GM03348 (cell line): ENCODE measurements around the gene GABBR2.

ENCODE experiments used
- DNase-seq: peaks from one replicate; pipeline ENCODE4 v3.0.0; 2012; ENCODE audit warnings: low spot score

Gene GABBR2

DNA sequence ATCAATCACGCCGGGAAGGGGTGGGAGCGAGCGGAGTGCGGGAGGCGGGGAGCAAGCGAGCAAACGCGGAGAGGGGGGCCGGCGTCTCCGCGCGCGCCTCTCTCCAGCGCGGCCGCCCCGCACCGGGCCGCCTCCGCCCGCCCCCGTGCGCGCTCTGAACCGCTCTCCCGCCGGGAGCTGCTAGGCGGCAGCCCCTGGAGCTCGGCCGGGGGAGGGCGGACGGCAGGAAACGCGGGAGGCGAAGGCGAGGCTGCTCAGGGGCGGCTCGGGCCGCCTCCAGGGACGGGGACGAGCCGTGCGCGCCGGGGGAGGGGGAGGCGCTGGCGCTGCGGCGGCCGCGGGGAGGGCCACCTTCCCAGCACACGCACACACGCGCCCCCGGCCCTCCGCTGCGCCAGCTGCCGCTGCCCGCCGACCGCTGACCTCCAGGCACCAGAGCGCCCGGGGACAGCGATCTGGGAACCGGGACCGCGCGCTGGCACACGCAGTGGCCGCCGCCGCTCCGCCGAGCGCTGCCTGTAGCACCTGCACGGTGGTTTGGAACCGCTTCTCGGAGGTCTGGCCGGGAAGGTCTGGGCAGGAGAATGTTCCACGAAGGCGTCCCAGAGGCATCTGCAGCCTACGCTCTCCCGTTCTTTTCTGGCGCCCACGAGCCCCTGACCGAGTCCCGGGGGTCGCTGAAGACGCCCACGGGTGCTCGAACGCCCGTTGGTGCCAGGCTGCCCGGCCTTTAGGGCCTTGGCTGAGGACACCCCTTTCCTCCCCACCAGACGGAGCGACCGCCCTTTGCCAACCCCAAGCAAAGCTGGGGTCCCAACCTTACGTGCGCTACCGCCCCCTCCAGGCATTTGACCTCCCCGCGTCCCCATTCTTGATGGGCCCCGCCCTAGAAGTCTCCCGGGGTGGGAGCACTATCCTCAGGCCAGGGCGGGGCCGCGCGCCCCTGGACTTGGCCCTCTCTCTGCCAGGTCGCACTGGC lies at the start of gene GABBR2:
Gene GABBR2, minus strand, starts transcription at position 3 of the 979 bp plus-strand sequence. CDS start 198 bp downstream, outside the sequence.
- peak; percentile 70 for DNase-seq

DNA sequence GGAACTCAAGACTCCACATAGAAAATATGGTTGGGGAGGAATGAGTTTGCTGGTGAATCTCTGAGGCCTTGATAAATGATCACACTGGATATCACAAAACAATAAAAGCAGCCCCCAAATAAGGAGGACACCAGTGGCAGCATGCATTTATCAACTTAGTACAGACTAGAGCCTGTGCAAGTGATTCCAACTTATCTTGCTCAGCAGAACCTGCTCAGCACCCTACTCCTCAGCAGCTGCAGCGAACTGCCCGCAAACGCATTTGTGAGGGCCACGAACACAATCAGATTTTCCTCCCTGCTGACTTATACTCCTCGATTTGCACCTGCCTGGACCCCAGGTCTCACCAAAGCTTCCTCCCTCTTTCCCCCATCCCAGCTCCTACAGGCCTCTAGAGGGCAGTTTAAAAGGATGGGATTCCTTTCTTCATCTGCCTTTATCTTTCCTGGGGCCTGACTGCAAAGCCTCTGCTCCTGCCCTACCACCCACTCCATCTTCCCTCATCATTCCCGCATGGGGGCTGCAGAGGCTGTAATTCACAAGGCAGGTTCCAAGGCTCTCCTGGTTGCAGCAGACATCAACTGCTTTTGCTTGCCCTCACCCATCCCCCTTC lies 46.4 kb upstream of the GABBR2 start:
- DNase-seq = no peak

DNA sequence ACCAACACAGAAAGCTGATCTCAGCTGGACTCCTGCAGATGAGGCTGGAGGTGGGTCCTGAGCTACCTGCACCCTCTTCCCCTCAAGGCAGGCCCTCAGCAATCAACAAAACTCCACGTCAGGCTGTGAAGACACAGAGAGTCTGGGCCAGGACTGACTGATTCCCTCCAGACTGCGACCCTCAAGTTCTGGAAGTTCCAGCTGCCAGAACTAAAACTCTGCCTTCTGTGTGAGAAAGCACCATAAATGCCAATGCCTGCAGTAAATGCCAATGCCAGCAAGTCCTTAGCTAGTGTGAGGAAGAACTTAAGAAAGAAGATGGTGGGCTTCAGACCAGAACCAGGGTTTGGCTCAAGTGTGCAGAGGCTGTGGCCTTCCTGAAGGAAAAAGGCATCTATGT lies 42.5 kb upstream of the GABBR2 start:
- no peak for DNase-seq

DNA sequence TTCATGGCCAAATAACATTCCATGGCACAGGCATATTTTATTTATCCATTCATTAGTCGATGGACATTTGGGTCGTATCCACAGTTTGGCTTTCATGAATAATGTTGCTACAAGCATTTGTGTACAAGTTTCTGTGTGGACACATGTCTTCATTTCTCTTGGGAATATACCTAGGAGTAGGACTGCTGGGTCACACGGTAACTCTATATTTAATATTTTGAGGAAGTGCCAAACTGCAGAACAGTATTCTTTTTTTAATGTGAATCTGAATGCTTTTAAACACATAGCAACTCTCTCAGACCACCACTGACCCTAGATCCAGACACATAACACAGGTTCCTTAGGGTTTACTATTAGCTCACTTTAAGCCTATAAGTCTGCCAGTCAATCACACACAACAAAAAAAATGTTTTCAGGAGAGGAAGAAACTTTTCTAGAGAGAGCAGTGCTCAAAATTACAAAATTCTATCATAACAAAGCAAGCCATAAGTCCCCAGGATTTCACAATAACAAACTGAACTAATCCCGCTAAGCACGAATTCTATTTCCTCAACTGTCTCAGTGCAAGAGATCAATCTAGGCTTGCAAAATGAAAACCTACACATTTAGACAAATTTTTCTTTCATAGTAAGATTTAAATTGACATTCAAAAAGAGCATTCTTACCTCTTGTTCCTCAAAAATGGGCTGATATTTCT lies 41.8 kb upstream of the GABBR2 start:
- DNase-seq = no peak

DNA sequence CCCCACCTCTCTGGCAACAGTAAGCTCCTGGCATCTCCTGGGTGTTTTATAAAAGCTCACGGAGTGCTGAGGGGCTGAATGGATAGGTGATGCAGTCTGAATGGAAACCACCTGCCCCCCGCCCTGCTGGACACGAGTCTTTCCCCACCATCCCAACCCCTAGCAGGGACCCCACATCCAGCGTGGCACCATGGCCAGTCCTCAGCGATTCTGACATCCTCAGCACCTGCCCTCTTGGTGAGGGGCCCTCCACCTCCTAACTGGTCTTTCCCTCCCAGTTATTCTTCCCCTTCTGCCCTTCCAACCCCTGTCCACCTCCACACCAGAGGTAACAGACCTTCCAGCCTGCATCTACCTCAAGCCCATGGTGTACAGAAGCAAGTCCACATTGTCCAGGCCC lies 38.7 kb upstream of the GABBR2 start:
- DNase-seq = no peak

DNA sequence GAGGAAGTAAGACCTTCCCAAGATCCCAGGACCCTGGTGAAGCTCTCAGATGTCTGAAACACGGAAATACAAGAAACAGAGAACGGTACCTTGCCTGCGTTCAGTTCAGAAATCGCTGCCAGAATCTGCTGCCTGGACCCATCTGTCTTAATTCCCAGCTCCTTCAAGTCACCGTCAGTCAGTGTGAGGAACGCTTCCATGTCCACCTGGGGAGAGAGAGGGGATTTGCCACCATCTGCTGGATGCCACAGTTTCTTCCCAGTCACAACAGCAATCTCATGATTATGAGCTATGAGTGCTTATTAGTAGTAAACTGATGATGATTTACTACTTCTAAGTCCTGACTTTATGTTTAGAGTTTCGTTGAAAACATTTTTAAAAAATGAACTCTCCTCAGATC lies 36.7 kb upstream of the GABBR2 start:
- DNase-seq = no peak

DNA sequence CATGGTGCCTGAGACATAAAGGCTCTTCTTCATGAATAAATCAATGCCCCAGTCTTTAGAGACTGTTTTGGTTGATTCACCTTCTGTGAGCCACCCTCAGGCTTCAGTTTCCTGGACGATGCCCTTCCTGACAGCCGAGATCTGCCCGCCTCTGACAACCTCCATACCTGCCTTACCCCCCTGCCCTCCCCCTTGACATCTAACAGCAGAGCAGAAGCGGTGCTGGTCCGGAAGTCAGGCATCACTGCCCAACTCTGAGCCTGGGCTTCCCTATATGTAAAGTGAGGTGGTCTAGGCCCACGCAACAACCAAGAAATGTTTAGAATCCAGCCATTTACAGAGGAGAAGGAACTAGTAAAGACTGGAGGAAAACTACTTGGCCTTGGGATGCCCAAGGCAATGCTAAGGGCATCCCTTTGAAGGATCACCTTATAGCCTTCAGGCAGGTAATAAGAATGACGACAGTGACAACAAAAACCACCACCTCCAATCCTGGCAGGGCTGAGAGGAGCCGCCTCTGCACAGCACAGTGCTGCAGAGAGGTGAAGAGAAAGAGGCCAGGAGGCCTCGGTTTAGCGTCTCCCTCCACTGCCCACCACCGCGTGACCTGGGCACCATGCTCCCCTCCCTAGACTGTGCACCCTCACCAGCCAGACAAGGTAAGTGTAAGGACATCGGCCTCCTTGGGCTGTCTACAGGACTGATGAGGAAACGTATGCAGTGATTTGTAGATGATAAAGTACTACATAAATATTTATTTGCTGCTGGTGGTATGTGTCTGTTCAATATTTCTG lies 35.3 kb upstream of the GABBR2 start:
- no peak for DNase-seq

DNA sequence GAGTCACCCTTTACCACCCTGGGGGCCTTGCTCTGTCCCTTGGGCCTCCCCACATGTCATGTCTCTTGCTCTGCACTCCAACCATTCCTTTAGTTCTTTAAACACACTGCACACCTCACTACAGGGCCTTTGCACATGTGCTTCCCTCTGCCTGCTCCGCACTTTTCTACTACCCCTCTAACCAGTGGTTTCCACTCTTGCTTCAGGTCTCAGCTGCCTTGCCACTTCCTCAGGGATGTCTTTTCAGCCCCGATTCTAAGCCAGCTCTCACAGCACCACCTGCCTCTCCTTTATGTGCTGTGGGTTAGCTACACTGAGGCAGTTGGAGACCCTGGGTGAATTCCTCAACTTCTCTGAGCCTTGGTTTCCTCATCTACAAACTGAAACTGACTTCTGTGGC lies 34.6 kb upstream of the GABBR2 start:
- no peak for DNase-seq

DNA sequence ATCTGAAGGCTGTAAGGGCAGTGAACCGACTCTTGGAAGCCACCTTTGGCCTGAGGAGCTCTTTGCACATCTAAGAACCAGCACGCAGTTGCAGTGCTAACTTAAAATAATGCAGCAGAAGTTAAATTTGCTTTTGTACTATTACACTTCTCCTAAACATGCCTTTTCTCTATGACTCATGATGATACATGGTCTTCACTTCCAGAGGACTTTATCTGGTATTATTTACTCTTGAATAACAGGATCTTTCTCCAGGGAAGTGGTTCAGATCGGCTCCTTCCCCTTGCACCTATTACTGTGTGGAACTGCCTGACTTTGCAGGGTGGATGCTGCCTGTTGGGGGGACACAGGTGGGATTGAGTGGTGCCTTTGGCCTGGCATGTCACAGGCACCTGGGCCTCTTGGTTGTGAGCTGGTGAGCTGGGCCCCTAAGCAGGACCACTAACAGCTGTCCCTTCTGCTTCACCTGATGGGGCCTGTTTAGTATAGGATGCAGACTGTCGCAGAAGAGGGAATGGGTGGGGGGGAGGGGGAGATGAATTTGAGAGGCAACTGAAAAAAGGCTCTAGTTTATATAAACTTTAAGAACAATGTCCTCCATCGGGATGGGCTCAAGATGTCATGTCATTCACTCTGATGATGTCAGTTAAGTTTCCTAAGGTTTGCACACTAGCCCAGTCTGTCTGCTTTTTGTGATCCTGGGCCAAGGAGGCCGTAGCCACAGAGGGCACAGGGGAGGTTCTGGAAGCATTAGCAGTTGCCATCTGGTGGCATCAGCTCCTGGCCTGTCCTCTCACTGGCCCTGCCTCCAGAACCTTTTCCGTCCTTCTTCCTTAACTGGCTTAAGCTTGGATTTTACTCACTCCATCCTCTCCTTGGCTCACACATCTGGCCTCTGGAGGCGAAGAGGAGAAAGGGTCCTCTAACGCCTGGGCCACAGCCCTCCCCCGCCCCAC lies 33.9 kb upstream of the GABBR2 start:
- DNase-seq = peak; percentile 72

DNA sequence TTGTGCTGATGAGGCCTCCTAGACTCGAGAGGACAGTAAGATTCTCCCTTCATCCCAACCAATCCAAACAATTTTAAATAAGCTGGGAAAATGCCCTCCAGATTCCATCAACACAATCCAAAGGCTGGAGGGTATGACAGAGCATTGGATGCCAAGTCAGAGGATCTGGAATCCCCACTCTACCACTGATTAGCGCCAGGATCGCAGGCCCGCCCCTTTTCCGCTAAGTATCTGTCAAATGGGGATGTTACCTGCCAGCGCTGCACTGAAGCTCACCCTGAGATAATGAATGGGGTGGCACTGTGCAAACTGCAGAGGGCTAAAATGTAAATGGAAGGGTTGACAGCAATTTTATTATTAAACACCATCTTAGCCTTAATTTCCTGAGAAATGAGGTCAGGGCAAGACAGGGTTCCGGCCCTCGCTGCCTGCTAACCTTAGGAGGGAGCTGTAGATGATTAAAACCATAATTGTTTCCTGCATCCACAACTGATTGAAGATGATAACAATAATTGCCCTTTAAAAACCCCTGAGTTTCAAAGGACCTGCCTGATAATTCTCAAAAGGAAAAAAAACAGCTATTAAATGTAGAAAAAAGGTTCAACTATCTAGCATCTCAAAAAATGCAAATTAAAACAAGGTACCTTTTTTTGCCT lies 31.6 kb upstream of the GABBR2 start:
- DNase-seq = no peak

DNA sequence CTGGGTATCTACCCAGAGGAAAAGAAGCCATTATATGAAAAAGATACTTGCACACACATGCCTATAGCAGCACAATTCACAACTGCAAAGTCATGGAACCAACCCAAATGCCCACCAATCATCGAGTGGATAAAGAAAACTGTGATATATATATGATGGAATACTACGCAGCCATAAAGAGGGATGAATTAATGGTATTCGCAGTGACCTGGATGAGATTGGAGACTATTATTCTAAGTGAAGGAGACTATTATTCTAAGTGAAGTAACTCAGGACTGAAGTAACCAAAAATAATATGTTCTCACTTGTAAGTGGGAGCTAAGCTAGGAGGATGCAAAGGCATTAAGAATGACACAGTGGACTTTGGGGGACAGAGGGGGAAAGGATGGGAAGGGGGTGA lies 30.0 kb upstream of the GABBR2 start:
- no peak for DNase-seq

DNA sequence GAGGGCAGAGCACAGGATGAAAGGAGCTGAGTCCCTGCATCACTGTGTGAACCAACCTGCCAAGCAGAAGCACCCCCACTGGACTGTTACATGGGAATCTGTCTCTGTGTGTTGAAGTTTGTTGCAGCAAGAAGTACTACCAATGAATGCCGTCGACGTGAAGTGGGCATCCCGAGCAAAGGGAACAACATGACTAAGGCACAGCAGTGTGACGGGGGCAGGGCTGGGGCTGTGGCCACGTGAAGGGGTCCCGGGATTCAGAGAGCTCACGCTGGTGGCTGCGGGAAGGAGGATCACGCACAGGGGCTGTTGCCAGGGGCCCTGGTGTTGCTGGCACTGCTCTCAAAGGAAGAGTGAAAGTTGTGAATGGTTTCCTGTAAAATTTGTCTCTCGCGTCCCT lies 27.5 kb upstream of the GABBR2 start:
- no peak for DNase-seq

DNA sequence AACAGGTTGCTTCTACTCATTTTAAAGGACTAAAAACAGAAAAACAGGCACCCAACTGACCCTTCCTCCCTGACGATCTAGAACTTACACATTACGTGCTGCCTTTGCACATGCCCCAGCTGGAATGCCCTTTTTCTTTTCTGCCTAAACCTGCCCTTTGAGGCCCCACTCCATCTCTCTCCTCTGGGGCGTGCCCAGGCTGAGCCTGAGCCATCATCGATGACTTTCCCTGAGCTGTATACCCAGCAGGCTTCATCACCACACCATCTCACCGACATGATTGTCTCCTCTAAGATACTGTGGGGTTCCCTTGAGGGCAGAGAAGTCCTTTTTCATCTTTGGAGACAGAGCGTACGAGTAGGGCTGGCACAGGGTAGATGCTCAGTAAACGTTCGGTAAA lies 24.1 kb upstream of the GABBR2 start:
- DNase-seq = no peak

DNA sequence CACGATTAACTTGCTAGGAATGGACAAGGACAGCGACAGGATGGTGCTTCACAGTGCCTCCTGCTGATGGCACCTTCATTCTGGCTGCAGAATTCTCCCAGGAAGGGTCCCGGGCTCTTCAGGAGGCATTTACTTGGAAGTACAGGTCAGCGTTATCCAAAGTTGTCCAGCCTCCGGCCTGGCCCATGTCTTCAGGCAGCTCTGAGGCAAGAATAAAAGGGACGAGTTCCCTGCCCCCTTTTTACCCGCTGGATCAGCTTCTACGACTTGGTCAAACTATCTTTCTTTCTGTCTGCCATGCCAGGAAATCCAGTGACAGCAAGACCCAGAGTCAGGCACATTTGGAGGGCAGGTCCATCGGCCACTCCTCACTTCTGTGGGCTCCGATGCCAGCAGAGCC lies 23.4 kb upstream of the GABBR2 start:
- no peak for DNase-seq

DNA sequence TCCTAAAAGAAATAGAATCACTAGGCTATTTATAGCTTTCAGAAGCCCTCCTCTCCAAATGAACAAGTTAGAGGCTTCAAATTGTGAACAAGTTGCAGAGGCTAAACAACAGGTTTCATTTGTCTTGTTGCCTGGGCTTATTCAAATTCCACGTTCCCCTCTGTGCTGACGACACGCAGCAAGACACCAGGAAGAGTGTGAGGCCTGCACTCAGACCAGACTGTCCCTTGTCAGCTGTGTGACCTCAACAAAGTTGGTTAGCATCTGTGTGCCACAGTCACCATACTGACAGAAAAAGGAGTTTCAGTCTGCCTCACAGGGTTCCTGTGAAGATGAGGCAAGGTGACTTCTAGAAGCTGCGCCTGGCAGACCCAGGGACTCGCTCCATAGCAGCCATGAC lies 22.1 kb upstream of the GABBR2 start:
- no peak for DNase-seq

DNA sequence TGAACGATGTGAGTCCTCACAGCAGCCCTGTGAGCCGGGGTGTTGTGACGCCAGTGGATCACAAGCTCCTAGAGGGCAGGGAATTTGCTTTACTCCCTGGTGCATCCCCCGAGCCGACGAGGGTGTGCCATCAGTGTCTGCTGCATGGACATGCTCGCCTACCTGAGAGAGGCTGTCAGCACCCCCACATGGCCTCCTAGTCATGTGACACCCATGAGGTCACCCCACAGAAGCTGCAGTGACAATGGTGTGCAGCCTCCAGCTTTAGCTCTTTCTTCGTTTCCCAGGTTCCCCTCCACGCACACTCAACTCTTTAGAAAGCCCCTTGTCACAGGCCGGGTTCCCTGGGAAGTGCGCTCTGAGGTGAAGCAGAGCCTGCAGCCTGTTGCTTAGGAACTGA lies 19.8 kb upstream of the GABBR2 start:
- no peak for DNase-seq

DNA sequence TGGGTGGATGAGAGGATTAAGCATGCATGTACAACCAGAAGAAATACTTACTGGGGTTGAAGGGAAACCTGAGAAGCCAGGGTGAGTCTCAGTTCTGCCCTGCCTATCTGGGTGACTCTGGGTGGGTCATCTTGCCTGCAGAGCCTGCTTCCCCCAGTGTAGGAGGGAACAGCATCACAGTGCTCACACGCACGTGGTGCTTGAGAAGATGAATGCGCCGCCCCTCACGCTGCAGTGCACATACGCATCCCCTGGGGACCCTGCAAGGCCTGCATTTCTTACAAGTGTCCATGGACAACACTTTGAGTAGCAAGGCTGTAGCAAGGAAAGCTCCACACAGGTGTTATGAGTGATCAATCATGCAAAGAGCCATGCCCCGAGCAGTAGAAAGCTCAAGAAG lies 18.7 kb upstream of the GABBR2 start:
- no peak for DNase-seq

DNA sequence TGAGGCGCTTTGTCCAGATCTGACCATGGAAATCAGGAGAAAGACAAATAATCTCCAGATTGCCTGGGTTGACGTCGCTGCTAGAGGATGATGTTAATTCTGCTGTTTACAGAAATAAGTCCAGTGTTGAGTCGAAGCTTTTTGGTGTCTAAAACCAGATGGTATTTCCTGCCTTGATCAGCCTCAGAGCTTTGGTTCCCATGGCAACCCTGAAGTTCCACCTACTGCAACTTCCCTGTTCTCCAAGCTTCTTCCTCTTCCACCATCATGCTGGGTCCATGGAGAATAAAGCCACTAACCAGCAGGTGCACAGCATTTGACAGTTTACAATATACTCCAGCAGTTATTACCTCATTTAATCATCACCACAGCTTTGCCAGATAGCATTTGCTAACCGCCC lies 18.0 kb upstream of the GABBR2 start:
- DNase-seq = peak; percentile 70

DNA sequence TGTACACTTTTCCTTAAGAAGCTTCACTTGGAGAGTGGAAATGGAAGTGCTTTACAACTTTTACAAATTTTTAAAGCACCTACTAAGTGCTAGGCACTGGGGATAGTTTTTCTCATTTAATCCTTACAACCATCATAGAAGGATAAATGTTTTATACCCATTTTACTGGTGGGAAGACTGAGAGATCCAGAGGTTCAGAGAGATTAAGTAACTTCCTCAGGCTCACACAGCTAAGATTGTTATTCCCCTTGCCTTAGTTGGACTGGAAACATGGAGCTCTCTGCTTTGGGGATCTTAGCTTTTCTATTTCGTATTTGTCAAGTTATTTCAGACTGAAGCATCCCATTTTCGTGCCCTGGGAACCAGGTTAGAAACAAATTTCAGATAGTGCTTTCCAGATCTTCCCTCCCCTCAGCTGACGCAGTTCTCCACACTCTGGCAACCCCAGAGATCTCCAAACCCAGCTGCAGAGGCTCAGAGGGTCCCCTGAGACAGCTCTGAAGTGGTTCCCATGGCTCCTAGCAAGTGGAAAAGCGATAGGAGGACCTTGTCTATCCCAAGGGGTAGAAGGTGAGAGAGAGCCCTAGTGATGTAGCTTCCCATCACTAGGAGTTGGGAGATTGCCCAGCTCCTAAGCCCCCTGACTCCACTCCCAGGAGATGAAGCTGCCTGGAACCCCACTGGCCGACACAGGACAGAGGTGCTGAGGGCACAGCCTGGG lies 16.2 kb upstream of the GABBR2 start:
- no peak for DNase-seq

DNA sequence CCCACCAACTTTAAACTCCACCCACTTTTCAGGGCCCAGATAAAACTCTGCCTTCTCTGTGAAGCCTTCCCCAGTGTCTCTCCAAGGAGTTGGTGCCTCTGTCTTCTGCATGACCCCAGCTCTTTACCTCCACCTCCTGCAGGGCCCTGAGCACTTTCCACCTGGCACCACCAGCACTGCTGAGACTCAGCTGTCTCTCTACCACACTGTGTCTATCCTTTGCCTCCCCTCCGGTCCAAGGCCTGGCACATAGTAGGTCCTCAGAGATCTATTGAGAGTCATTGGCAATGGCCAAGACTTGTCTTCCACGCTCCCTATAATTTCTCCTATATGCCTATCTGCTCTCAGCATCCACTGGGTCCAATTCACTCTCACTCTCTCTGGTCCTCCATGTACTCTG lies 12.9 kb upstream of the GABBR2 start:
- no peak for DNase-seq
